Measurements from ENCODE around the gene TDRD10.
"Not testable (repeated sequence)": the region's sequence is repeated elsewhere in the genome, so short reads cannot be mapped to it uniquely, and the experiment has no call there.

Gene TDRD10

DNA sequence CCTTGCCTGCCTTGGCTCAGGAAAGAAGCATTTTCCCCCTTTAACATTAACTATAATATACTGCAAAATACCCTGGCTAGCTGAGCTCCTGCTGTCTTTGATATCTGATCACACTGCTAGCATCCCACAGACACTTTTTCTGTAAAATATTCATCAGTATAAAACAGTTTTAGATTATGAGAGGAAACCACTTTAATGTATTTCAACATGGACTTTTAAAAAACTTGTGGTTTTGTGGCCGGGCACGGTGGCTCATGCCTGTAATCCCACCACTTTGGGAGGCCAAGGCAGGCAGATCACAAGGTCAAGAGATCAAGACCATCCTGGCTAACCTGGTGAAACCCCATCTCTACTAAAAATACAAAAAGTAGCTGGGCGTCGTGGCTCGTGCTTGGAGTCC is 15.3 kb upstream of the TDRD10 start:
- not testable (repeated sequence) for H3K9me3 ChIP-seq (ENCODE audit: insufficient read depth, low read depth, low read length); H2AFZ ChIP-seq (ENCODE audit: insufficient read depth, low read length, poor library complexity); H3K27me3 ChIP-seq (ENCODE audit: insufficient read depth, low read length); H3K4me2 ChIP-seq (ENCODE audit: low read length); H3K4ac ChIP-seq (ENCODE audit: low read depth, low read length); H2BK12ac ChIP-seq (ENCODE audit: low read length); H4K12ac ChIP-seq (ENCODE audit: low read depth, low read length); H3K27ac ChIP-seq (ENCODE audit: low read depth, low read length); H3K18ac ChIP-seq (ENCODE audit: low read length); H3K79me1 ChIP-seq (ENCODE audit: low read length); H2BK120ac ChIP-seq (ENCODE audit: insufficient read depth, low read length, poor library complexity); H4K91ac ChIP-seq (ENCODE audit: low read depth, low read length); H3K79me2 ChIP-seq (ENCODE audit: control insufficient read depth, insufficient read depth, low read length, poor library complexity); H2BK5ac ChIP-seq (ENCODE audit: low read depth, low read length, poor library complexity); H3K4me1 ChIP-seq (ENCODE audit: control insufficient read depth in 1 of 2, insufficient read depth in 2 of 2, low read length in 2 of 2); H3K36me3 ChIP-seq (ENCODE audit: control insufficient read depth in 1 of 2, insufficient read depth in 2 of 2, low read length in 2 of 2); DNase-seq; H3K23ac ChIP-seq (ENCODE audit: low read length); H3K9ac ChIP-seq (ENCODE audit: low read length); H4K8ac ChIP-seq (ENCODE audit: low read depth, low read length); H3K14ac ChIP-seq (ENCODE audit: low read length); H2AK5ac ChIP-seq (ENCODE audit: low read length); H3K4me3 ChIP-seq (ENCODE audit: low read depth, low read length)
- WGBS (ENCODE audit: extremely low coverage, insufficient coverage, insufficient read length): no CpG with 5 or more reads among the region's 5 CpGs

DNA sequence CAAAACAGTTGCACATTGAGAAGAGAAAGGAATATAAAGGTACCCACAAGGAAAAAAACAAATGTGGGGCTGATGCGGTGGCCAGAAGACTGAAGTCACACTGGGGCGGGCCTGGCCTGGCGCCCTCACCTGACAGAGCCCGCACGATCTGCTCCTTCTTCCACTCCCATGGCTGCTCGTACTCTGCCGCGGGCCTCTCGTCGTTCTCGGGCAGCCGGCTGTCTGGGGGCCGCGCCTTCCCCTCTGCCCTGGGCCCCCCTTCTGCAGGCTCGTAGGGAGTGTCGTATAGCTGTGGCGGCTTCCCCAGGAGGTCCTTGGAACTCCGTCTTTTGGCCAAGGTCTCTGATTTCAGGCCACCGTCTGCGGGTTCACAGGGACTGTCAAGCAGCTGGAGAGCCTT is 13.1 kb upstream of the TDRD10 start:
- no peaks in the 10 kb centered on the region for H3K79me1 ChIP-seq (ENCODE audit: low read length)
- peaks cover 2% of the 10 kb centered on the region for H3K9me3 ChIP-seq (ENCODE audit: insufficient read depth, low read depth, low read length)
- H3K9ac ChIP-seq (ENCODE audit: low read length): no peak overlapping the region
- H3K36me3 ChIP-seq (ENCODE audit: control insufficient read depth in 1 of 2, insufficient read depth in 2 of 2, low read length in 2 of 2): no peaks in the 10 kb centered on the region
- no peak overlapping the region for H2BK12ac ChIP-seq (ENCODE audit: low read length)
- no peak overlapping the region for H2BK120ac ChIP-seq (ENCODE audit: insufficient read depth, low read length, poor library complexity)
- H4K12ac ChIP-seq (ENCODE audit: low read depth, low read length): no peak overlapping the region
- DNase-seq: no peak
- no peaks in the 10 kb centered on the region for H3K27me3 ChIP-seq (ENCODE audit: insufficient read depth, low read length)
- no peak overlapping the region for H4K8ac ChIP-seq (ENCODE audit: low read depth, low read length)
- no peak overlapping the region for H3K14ac ChIP-seq (ENCODE audit: low read length)
- H3K18ac ChIP-seq (ENCODE audit: low read length): no peak overlapping the region
- no peak overlapping the region for H3K4me3 ChIP-seq (ENCODE audit: low read depth, low read length)
- no peak overlapping the region for H4K91ac ChIP-seq (ENCODE audit: low read depth, low read length)
- no peak overlapping the region for H3K4ac ChIP-seq (ENCODE audit: low read depth, low read length)
- H2AFZ ChIP-seq (ENCODE audit: insufficient read depth, low read length, poor library complexity): no peak overlapping the region
- H3K4me1 ChIP-seq (ENCODE audit: control insufficient read depth in 1 of 2, insufficient read depth in 2 of 2, low read length in 2 of 2): no peaks in the 10 kb centered on the region
- no peaks in the 10 kb centered on the region for H3K79me2 ChIP-seq (ENCODE audit: control insufficient read depth, insufficient read depth, low read length, poor library complexity)
- no peak overlapping the region for H3K23ac ChIP-seq (ENCODE audit: low read length)
- WGBS (ENCODE audit: extremely low coverage, insufficient coverage, insufficient read length): no CpG with 5 or more reads among the region's 20 CpGs
- no peak overlapping the region for H3K27ac ChIP-seq (ENCODE audit: low read depth, low read length)
- no peak overlapping the region for H2BK5ac ChIP-seq (ENCODE audit: low read depth, low read length, poor library complexity)
- no peak overlapping the region for H2AK5ac ChIP-seq (ENCODE audit: low read length)
- no peak overlapping the region for H3K4me2 ChIP-seq (ENCODE audit: low read length)

DNA sequence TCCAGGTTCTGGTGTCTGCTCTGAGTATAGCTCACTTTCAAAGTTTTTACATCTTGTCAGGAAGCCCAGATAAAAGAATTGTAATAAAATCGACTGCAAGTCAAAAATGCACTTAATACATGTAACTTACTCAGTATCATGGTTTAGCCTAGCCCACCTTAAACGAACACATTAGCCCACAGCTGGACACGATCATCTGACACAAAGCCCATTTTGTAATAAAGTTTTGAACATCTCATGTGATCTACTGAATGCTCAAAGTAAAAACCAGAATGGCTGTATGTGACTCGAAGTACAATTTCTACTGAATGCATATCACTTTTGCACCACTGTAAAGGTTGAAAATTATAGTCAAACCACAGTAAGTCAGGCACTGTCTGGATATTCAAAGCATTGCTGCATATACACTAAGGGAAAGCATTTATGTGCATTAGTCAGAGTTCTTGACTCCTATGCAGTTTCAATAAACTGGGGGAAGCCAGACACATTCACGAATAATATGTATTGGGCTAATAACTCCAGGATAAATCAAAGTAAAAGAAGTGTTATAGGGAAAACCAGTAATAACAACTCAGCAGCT is 12.2 kb upstream of the TDRD10 start:
- H2BK120ac ChIP-seq (ENCODE audit: insufficient read depth, low read length, poor library complexity): no peak overlapping the region
- no peaks in the 10 kb centered on the region for H3K27me3 ChIP-seq (ENCODE audit: insufficient read depth, low read length)
- H3K79me1 ChIP-seq (ENCODE audit: low read length): no peaks in the 10 kb centered on the region
- H3K18ac ChIP-seq (ENCODE audit: low read length): no peak overlapping the region
- H3K23ac ChIP-seq (ENCODE audit: low read length): no peak overlapping the region
- H2AFZ ChIP-seq (ENCODE audit: insufficient read depth, low read length, poor library complexity): no peak overlapping the region
- H2AK5ac ChIP-seq (ENCODE audit: low read length): no peak overlapping the region
- H3K27ac ChIP-seq (ENCODE audit: low read depth, low read length): no peak overlapping the region
- H3K79me2 ChIP-seq (ENCODE audit: control insufficient read depth, insufficient read depth, low read length, poor library complexity): no peaks in the 10 kb centered on the region
- no peak overlapping the region for H4K12ac ChIP-seq (ENCODE audit: low read depth, low read length)
- no peaks in the 10 kb centered on the region for H3K4me1 ChIP-seq (ENCODE audit: control insufficient read depth in 1 of 2, insufficient read depth in 2 of 2, low read length in 2 of 2)
- no peak for DNase-seq
- H3K4me2 ChIP-seq (ENCODE audit: low read length): no peak overlapping the region
- H3K14ac ChIP-seq (ENCODE audit: low read length): no peak overlapping the region
- WGBS (ENCODE audit: extremely low coverage, insufficient coverage, insufficient read length): no CpG with 5 or more reads among the region's 5 CpGs
- peaks cover 2% of the 10 kb centered on the region for H3K9me3 ChIP-seq (ENCODE audit: insufficient read depth, low read depth, low read length)
- H4K91ac ChIP-seq (ENCODE audit: low read depth, low read length): no peak overlapping the region
- H3K9ac ChIP-seq (ENCODE audit: low read length): no peak overlapping the region
- no peaks in the 10 kb centered on the region for H3K36me3 ChIP-seq (ENCODE audit: control insufficient read depth in 1 of 2, insufficient read depth in 2 of 2, low read length in 2 of 2)
- H2BK5ac ChIP-seq (ENCODE audit: low read depth, low read length, poor library complexity): no peak overlapping the region
- H3K4me3 ChIP-seq (ENCODE audit: low read depth, low read length): no peak overlapping the region
- no peak overlapping the region for H4K8ac ChIP-seq (ENCODE audit: low read depth, low read length)
- H3K4ac ChIP-seq (ENCODE audit: low read depth, low read length): no peak overlapping the region
- H2BK12ac ChIP-seq (ENCODE audit: low read length): no peak overlapping the region

DNA sequence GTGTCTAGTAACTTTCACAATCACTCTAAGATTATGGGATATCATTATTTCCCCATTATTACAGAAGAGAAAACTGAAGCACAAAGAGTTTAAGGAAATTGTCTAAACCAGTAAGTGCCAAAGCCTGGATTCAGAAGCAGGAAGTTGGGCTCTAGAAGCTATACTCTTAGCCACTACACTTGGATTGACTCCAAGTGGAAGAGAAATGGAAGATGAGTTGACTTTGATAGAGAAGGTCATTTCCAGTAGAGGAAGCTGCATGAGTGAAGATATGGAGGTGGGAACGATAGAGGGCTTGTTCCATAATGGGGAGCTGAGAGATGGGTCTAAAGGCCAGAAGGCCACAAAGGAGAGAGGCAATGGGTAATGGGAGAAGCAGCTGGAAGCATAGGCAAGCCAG is 11.7 kb upstream of the TDRD10 start:
- H3K27ac ChIP-seq (ENCODE audit: low read depth, low read length): no peak overlapping the region
- H3K4ac ChIP-seq (ENCODE audit: low read depth, low read length): no peak overlapping the region
- no CpG with 5 or more reads among the region's 1 CpG for WGBS (ENCODE audit: extremely low coverage, insufficient coverage, insufficient read length)
- H4K91ac ChIP-seq (ENCODE audit: low read depth, low read length): no peak overlapping the region
- H3K14ac ChIP-seq (ENCODE audit: low read length): no peak overlapping the region
- H3K18ac ChIP-seq (ENCODE audit: low read length): no peak overlapping the region
- no peak overlapping the region for H4K12ac ChIP-seq (ENCODE audit: low read depth, low read length)
- H2BK12ac ChIP-seq (ENCODE audit: low read length): no peak overlapping the region
- H3K36me3 ChIP-seq (ENCODE audit: control insufficient read depth in 1 of 2, insufficient read depth in 2 of 2, low read length in 2 of 2): no peaks in the 10 kb centered on the region
- H3K79me1 ChIP-seq (ENCODE audit: low read length): no peaks in the 10 kb centered on the region
- peaks cover 2% of the 10 kb centered on the region for H3K9me3 ChIP-seq (ENCODE audit: insufficient read depth, low read depth, low read length)
- H3K9ac ChIP-seq (ENCODE audit: low read length): no peak overlapping the region
- H2BK5ac ChIP-seq (ENCODE audit: low read depth, low read length, poor library complexity): no peak overlapping the region
- no peak overlapping the region for H3K4me3 ChIP-seq (ENCODE audit: low read depth, low read length)
- no peak overlapping the region for H2AK5ac ChIP-seq (ENCODE audit: low read length)
- no peak for DNase-seq
- H3K4me1 ChIP-seq (ENCODE audit: control insufficient read depth in 1 of 2, insufficient read depth in 2 of 2, low read length in 2 of 2): no peaks in the 10 kb centered on the region
- no peak overlapping the region for H3K4me2 ChIP-seq (ENCODE audit: low read length)
- no peak overlapping the region for H2BK120ac ChIP-seq (ENCODE audit: insufficient read depth, low read length, poor library complexity)
- no peak overlapping the region for H3K23ac ChIP-seq (ENCODE audit: low read length)
- H3K27me3 ChIP-seq (ENCODE audit: insufficient read depth, low read length): no peaks in the 10 kb centered on the region
- no peaks in the 10 kb centered on the region for H3K79me2 ChIP-seq (ENCODE audit: control insufficient read depth, insufficient read depth, low read length, poor library complexity)
- H4K8ac ChIP-seq (ENCODE audit: low read depth, low read length): no peak overlapping the region
- no peak overlapping the region for H2AFZ ChIP-seq (ENCODE audit: insufficient read depth, low read length, poor library complexity)

All from trophoblast cell (in vitro differentiated cells and primary cell).